Dedifferentiated amniotic fluid mesenchymal stem cell (primary cell): ENCODE data around the gene NINJ2.

ENCODE experiments used
- DNase-seq: peaks from one replicate; pipeline ENCODE4 v3.0.0-alpha.2; 2016; ENCODE audit errors: extremely low spot score

The NINJ2 gene

DNA sequence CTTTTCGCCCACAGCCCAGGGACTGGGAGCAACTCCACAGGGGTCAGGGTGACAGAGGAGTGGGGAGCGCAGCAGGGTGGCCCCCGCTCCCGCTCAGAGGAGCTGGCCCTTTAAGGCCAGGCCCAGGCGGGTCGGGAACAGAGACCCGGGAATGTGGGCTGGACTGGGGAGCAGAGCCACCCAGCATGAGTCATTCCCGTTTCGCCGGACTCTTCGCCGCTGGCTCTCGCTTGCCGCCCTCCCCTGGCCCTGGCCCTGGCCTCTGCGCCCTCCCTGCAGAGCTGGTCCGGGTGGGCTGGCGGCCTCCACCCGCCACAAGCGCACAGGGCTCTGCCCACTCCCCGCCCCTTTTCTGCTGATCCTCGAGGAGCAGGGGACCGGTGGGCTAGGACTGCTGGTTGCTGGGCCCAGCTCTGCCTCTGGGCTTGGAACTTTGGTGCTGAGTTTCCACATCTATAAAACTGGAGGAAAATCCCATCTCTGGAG is 92.8 kb downstream of the NINJ2 start:
- DNase-seq: peak; percentile 68

DNA sequence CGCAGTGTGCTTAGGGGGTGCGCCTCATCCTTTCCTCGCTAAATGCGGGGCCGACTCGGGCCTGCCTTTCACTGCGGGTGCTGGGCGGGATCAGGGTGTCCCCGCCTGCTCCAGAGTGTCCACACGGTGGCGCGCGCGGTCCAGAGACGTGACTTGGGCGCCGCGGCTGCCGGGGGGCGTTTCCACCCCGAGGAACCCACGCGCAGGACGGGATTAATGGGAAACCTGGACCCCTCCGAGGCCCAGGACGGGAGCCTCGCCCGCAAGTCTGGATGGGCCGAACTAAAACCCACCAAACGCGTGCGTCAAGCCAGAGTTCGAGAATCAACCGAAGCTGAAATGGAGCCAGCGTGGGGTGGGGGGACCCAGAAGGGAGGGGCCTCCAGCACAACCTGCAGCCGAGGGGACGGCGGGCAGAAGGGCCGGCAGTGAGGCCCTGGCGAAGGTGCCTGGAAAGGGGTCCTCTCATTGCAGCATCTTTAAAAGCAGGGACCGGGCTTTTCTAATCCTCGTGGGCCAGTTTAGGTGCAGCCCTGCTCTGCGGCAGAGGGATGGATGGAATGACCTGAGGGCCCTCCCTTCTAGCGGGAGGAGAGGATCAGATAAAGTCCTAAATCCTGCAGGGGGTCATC is 93.3 kb downstream of the NINJ2 start:
- peak; percentile 80 for DNase-seq

DNA sequence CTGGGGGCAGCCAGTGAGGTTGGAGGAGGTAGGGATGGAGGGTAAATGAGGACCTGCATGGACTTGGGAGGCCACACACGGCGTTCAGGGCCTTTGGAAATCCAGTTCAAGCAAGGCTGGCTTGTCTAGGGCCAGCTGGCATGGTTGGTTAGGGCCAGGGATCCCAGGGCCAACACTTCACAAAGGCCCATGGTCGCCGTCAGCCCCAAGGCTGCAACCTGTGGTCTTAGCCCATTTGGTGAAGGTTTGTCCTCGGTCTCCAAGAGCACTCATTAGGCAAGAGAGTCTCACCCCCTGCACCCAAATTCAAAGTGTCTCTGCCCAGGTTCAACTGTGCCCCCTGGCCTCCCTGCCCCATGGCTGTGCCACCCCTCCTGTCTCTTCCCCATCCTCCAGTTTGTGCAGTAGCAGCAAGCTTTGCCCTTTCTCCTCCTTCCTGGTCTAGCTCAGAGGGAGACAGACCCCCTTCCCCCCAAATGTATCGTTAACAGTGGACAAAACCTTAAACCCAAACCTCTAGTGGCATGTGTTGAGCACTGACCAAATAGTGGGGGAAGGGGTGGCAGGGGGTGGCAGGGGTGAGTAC is 94.1 kb downstream of the NINJ2 start:
- no peak for DNase-seq

GRCh38 chr12:568486-568885 is 94.8 kb downstream of the NINJ2 start:
- DNase-seq: no peak

GRCh38 chr12:565589-566105 is 97.6 kb downstream of the NINJ2 start:
- no peak for DNase-seq

GRCh38 chr12:565161-565560 is 98.1 kb downstream of the NINJ2 start:
- no peak for DNase-seq

GRCh38 chr12:563787-564298 is 99.4 kb downstream of the NINJ2 start:
- DNase-seq: no peak

GRCh38 chr12:563250-563781 is 99.9 kb downstream of the NINJ2 start:
- DNase-seq: no peak

DNA sequence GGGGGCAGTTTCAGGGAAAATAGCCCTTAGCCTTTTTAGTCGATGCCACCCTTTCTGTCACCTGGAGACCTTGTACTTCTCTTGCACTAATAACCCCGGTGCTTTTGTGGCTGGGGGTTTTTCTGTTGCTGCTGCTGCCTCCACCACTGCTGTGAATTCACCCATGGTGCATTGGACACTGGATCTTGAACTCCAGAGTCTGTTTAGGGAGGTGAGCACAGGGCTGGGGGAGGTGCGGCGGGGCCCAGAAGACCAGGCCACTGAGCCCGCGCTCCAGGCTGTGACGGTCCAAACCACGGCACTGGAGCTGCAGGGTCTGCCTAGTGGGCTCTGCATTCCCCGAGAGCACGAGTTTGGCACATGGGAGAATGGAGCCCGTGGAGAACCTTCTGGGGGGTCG is 100.6 kb downstream of the NINJ2 start:
- DNase-seq: no peak

DNA sequence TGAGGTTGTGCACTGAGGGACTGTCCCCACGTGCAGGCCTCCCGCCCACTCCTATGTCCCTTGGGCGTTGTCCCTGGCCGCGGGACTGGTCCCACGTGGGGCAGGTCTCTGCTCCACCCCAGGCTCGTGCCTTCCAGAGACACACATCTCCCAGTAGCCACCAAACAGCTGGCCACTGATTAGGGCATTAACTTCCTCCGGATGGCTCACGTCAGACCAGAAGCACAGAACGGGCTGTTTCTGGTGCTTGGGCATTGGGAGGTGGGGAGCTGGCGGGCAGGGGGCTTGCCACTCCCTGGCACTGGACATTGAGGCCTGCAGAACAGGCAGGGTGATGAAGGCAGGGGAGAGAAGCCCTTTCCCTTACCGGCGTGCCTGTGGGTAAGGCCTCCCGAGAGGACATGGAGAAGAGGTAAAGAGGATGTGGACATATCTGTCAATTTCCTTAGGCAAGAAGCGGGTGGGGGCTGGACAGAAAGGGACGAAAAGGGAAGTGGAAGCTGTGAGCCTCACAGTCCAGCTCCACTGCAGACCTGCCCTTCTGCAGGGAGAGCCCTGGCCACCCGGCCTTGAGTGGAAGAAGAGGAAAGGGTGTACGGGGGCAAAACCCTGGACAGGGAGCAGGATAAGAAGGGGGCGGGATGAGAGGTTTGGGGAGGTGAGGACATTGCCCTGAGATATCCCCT is 101.2 kb downstream of the NINJ2 start:
- no peak for DNase-seq

- DNase-seq: no peak
These were observed 101.9 kb downstream of the NINJ2 start for GRCh38 chr12:561391-561705.

- no peak for DNase-seq
These were observed 102.4 kb downstream of the NINJ2 start for GRCh38 chr12:560691-561390.

GRCh38 chr12:559906-560455 is 103.3 kb downstream of the NINJ2 start:
- DNase-seq: no peak

- DNase-seq: no peak
These were observed 103.9 kb downstream of the NINJ2 start for GRCh38 chr12:559208-559905.

GRCh38 chr12:558580-558979 is 104.7 kb downstream of the NINJ2 start:
- no peak for DNase-seq

DNA sequence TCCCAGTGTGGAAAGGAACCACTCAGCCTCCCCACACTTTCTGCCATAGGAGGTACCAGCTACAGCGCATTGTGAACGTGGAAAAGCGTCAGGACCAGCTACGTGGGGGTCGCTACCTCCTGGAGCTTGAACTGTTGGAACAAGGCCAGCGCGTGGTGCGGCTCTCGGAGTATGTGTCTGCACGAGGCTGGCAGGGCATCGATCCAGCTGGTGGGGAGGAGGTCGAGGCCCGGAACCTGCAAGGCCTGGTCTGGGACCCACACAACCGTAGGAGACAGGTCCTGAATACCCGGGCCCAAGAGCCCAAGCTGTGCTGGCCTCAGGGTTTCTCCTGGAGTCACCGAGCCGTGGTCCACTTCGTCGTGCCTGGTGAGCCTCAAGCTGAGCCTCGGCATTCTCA is 106.7 kb downstream of the NINJ2 start:
- no peak for DNase-seq

DNA sequence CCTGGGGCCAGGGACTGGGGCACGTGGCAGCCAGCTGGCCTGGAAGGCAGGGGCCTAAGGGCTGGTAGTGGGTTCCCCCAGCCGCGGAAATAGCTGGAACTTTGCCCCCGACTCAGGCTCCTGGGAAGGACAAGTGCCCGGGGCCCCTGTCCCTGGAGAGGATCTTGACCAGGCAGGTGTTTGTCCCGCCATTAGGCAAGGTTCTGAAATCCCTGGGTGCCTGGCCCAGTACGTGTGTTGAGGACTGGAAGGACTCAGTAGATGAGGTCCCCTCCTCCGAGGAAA is 109.3 kb downstream of the NINJ2 start:
- no peak for DNase-seq

DNA sequence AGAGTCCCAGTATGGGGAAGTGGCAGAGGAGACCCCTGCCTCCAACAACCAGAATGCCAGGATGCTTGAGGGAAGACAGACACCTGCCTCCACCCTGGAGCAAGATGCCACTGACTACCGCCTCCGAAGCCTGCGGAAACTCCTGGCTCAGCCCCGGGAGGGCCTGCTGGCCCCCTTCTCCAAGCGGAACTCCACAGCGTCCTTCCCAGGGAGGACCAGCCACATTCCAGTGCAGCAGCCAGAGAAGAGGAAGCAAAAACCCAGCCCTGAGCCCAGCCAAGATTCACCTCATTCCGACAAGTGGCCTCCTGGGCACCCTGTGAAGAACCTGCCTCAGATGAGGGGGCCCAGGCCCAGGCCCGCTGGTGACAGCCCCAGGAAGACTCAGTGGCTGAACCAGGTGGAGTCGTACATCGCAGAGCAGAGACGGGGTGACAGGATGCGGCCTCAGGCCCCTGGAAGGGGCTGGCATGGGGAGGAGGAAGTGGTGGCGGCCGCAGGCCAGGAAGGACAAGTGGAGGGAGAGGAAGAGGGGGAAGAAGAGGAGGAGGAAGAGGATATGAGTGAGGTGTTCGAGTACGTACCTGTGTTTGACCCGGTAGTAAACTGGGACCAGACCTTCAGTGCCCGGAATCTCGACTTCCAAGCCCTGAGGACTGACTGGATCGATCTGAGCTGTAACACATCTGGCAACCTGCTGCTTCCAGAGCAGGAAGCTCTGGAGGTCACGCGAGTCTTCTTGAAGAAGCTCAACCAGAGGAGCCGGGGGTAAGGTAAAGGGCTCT is 109.8 kb downstream of the NINJ2 start:
- DNase-seq: no peak

GRCh38 chr12:552466-552865 is 110.8 kb downstream of the NINJ2 start:
- no peak for DNase-seq

GRCh38 chr12:550473-551260 is 112.6 kb downstream of the NINJ2 start:
- DNase-seq: no peak
